Placental pericyte (primary cell): Measurements from ENCODE around the gene GSTA2. TPM values are rescaled to one million over a fixed set of nuclear protein-coding genes. Genes with fewer than 3 reads are reported as not detected.

Experiments
- total RNA-seq: library from RNA; depleted of rRNA; stranded (reverse); fragments of >200 nt; gene quantifications from 2 replicates; pipeline ENCODE4 v1.2.3, GENCODE V29; 2012

GSTA2 gene
- not detected in 2 replicates for total RNA-seq

DNA sequence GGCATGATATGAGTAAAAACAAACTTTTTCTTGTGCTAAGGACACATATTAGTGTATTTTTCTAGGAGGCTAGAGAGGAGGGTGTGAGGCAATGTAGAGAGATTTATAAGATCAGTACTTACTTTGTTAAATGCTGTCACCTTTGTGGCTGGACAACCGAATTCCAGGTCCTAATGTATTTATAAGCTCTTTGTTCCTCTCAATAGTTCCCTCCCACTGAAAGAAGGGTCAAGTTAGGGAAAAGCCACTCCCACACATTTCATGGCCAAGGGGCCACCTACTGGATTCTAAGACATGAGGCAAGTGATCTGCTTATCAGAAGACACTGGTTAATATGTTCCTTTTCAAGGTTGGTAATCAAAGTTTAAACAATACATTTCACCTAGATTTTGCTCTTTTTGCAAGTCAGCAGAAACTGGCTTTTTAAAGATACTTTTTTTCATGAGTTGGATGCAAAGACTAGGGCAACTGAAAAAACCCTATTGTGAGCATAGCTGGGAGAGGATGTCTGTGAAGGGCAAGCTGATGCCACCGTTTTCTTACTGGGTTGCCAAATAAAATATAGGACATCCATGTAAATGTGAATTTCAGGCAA lies at the start of gene GSTA2:
Gene GSTA2 (minus strand): TSS at position 154 of the 595 bp plus-strand sequence. CDS start 5,528 bp downstream, outside the sequence.

DNA sequence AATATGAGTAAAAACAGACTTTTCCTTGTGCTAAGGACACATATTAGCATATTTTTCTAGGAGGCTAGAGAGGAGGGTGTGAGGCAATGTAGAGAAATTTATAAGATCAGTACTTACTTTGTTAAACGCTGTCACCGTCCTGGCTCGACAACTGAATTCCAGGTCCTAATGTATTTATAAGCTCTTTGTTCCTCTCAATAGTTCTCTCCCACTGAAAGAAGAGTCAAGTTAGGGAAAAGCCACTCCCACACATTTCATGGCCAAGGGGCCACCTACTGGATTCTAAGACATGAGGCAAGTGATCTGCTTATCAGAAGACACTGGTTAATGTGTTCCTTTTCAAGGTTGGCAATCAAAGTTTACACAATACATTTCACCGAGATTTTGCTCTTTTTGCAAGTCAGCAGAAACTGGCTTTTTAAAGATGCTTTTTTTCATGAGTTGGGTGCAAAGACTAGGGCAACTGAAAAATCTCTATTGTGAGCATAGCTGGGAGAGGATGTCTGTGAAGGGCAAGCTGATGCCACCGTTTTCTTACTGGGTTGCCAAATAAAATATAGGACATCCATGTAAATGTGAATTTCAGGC lies 40.5 kb upstream of the GSTA2 start, which contains the start of gene GSTA1:
Gene GSTA1 (minus strand): TSS at position 149 of the 588 bp plus-strand sequence. CDS start 4,549 bp downstream, outside the sequence.

Other genes with a start within 250 kb of the GSTA2 start
- 56.7 and 170 TPM in 2 replicates for gene TRAM2, start 186.4 kb downstream of the GSTA2 start, total RNA-seq
- gene TMEM14A, start 92.4 kb downstream of the GSTA2 start, total RNA-seq: 4.8 and 24.8 TPM in 2 replicates
- gene GSTA1, start 40.3 kb upstream of the GSTA2 start, total RNA-seq: not detected in 2 replicates
- gene GSTA5, start 77.3 kb upstream of the GSTA2 start, total RNA-seq: not detected in 2 replicates
- not detected in 2 replicates for gene GSTA3, start 146.2 kb upstream of the GSTA2 start, total RNA-seq
- 9.9 and 14.7 TPM in 2 replicates for gene GSTA4, start 231.8 kb upstream of the GSTA2 start, total RNA-seq